ENCODE data around the gene MAP1LC3B2. TPM values are rescaled to one million over a fixed set of nuclear protein-coding genes. Genes with fewer than 3 reads are reported as not detected.

The MAP1LC3B2 gene
- total RNA-seq, 1 experiment from 2014 or later, result 2.2 TPM

DNA sequence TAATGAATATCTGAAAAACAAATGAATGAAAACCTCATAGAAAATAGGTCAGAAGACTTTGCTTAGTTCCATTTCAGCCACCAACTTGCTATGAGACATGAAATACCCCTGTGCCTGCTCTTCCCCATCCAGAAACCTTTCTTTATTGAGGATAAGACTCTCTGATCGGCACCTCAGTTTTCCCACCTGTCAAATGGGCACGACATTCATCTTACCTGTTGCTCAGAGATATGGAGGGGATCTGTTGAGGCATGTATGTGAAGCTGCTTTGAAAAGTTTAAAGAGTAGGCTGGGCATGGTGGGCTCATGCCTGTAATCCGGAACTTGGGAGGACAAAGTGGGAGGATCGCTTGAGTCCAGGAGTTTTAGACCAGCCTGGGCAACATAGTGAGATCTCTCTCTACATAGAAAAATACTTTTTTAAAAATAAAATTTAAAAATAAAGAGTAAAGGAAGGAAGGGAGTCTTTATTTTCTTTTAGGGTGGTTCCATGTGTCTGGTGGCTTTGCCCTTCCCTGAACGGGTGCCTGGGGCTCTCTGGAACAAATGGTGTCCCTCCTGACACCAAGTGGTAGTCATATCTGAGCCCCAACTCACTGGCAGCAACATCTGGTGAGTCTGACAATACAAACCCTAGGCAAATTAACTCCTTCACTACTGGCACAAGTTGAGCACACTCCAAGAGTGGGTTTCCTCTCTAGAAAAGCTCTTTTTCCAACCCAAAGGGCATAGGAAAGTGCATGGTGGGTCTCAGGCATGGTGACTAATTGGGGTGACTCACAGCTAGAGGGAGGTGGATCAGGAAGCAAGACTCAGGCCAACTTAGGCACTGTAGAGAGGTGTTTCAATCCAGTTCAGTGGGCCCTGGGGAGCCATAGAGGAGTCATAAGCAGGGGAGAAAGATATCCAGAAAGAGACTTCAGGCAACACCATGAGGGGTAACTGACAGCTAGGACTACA lies 42.1 kb downstream of the MAP1LC3B2 start:
- ChIA-PET POLR2A (no interaction called here), CTCF (interaction anchor here (0.6 to 3.0 kb wide), 6 partner anchors 72 to 618 kb away, joined by 3 to 20 read pairs (median 4); no protein-coding TSS in a partner anchor)
- peaks cover 57% of the 10 kb centered on the region for H3K4me1 Mint-ChIP-seq
- no peak overlapping the region for H3K27ac Mint-ChIP-seq
- H3K4me3 Mint-ChIP-seq, result no peak overlapping the region
- peaks cover under 1% of the 10 kb centered on the region; the same call in 1 of the 2 replicates for H3K36me3 Mint-ChIP-seq
- TF ChIP-seq, protein P1, sequence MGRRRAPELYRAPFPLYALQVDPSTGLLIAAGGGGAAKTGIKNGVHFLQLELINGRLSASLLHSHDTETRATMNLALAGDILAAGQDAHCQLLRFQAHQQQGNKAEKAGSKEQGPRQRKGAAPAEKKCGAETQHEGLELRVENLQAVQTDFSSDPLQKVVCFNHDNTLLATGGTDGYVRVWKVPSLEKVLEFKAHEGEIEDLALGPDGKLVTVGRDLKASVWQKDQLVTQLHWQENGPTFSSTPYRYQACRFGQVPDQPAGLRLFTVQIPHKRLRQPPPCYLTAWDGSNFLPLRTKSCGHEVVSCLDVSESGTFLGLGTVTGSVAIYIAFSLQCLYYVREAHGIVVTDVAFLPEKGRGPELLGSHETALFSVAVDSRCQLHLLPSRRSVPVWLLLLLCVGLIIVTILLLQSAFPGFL (CRISPR knock-in tag; IDR thresholded peaks at IDR 0.05; ENCODE audit: borderline replicate concordance), result no peak
- peak; percentile 52; the same call in 1 of the 2 replicates for TF ChIP-seq GTF2I (CRISPR knock-in tag; conservative IDR thresholded peaks at IDR 0.05)
- peaks cover under 1% of the 10 kb centered on the region; the same call in 1 of the 2 replicates for H3K9me3 Mint-ChIP-seq
- ATAC-seq, result no peak
- DNase-seq (ENCODE audit: low spot score), result no peak
- H3K27me3 Mint-ChIP-seq (ENCODE audit: low read depth), result no peaks in the 10 kb centered on the region

GRCh38 chr12:116601933-116602810 lies 43.0 kb downstream of the MAP1LC3B2 start:
- ATAC-seq (no peak), DNase-seq (ENCODE audit: low spot score) (no peak)
- ChIA-PET POLR2A (no interaction called here), CTCF (interaction anchor here (1.0 to 3.0 kb wide), 4 partner anchors 85 to 619 kb away, joined by 4 to 20 read pairs (median 6); no protein-coding TSS in a partner anchor)
- peaks cover 10% of the 10 kb centered on the region for H3K9me3 Mint-ChIP-seq
- TF ChIP-seq ETV6 (CRISPR knock-in tag; IDR thresholded peaks at IDR 0.05), result no peak
- no peak for TF ChIP-seq CBFB (CRISPR knock-in tag; IDR thresholded peaks at IDR 0.05; ENCODE audit: low read depth)
- no peak for TF ChIP-seq SMAD4 (CRISPR knock-in tag; IDR thresholded peaks at IDR 0.05)
- TF ChIP-seq TEAD1 (CRISPR knock-in tag; IDR thresholded peaks at IDR 0.05), result no peak
- no peak for TF ChIP-seq GABPB1 (CRISPR knock-in tag; IDR thresholded peaks at IDR 0.05)
- TF ChIP-seq, protein P2, sequence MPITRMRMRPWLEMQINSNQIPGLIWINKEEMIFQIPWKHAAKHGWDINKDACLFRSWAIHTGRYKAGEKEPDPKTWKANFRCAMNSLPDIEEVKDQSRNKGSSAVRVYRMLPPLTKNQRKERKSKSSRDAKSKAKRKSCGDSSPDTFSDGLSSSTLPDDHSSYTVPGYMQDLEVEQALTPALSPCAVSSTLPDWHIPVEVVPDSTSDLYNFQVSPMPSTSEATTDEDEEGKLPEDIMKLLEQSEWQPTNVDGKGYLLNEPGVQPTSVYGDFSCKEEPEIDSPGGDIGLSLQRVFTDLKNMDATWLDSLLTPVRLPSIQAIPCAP (CRISPR knock-in tag; IDR thresholded peaks at IDR 0.05), result no peak
- TF ChIP-seq JAZF1 (CRISPR knock-in tag; IDR thresholded peaks at IDR 0.05), result no peak
- H3K4me3 Mint-ChIP-seq, result no peak overlapping the region
- H3K4me1 Mint-ChIP-seq, result peaks cover 63% of the 10 kb centered on the region
- H3K36me3 Mint-ChIP-seq, result peaks cover 9% of the 10 kb centered on the region
- H3K27me3 Mint-ChIP-seq (ENCODE audit: low read depth), result no peaks in the 10 kb centered on the region
- H3K27ac Mint-ChIP-seq, result no peak overlapping the region

DNA sequence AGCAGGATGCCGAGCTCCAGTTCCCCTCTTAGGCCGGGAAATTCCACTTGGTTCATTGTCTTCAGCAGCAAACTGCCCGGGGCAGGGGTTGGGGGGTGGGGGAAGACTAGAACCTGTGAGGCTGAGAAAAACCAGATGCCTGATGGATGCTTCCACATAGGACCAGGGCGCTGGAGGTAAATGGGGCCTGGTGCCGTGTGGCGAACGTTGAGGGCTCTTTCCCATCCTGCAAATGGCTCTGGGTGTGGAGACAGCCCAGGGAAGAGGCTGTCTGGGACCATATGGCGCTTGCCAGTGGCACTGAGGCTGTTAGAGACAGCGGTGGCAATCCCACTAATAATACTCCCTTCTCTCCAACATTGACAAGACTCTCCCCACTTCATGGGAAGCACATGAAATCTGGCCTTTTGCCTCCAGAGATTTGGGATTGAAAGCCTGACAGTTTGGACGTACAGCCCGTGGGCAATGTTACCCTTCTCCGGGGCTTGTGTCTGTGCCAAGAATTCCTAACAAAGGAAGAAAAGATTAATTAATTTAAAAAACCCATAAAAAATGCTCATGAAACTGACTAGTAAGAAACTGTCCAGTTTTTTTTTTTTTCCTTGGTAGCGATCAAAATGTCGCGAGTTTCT lies 44.5 kb downstream of the MAP1LC3B2 start:
- Mint-ChIP-seq H3K4me3 (no peak overlapping the region), H3K4me1 (peaks cover 58% of the 10 kb centered on the region), H3K36me3 (peaks cover 12% of the 10 kb centered on the region), H3K27me3 (ENCODE audit: low read depth) (peaks cover 2% of the 10 kb centered on the region; the same call in 1 of the 2 replicates), H3K9me3 (peaks cover 14% of the 10 kb centered on the region), H3K27ac (no peak overlapping the region)
- ATAC-seq (no peak), DNase-seq (ENCODE audit: low spot score) (no peak)
- CTCF ChIA-PET, result interaction anchor here (2.5 to 3.0 kb wide), 2 partner anchors 84 to 94 kb away, joined by 7 to 20 read pairs; no protein-coding TSS in a partner anchor
- POLR2A ChIA-PET, result no interaction called here
- TF ChIP-seq EMX1 (CRISPR knock-in tag; IDR thresholded peaks at IDR 0.05) (no peak), OVOL2 (CRISPR knock-in tag; IDR thresholded peaks at IDR 0.05; ENCODE audit: borderline replicate concordance) (no peak), ZNF671 (CRISPR knock-in tag; IDR thresholded peaks at IDR 0.05) (no peak)
- TF ChIP-seq, protein P2 (CRISPR knock-in tag; IDR thresholded peaks at IDR 0.05), result no peak
- TF ChIP-seq, protein P3, sequence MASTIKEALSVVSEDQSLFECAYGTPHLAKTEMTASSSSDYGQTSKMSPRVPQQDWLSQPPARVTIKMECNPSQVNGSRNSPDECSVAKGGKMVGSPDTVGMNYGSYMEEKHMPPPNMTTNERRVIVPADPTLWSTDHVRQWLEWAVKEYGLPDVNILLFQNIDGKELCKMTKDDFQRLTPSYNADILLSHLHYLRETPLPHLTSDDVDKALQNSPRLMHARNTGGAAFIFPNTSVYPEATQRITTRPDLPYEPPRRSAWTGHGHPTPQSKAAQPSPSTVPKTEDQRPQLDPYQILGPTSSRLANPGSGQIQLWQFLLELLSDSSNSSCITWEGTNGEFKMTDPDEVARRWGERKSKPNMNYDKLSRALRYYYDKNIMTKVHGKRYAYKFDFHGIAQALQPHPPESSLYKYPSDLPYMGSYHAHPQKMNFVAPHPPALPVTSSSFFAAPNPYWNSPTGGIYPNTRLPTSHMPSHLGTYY (CRISPR knock-in tag; IDR thresholded peaks at IDR 0.05), result no peak
- TF ChIP-seq, protein P4, sequence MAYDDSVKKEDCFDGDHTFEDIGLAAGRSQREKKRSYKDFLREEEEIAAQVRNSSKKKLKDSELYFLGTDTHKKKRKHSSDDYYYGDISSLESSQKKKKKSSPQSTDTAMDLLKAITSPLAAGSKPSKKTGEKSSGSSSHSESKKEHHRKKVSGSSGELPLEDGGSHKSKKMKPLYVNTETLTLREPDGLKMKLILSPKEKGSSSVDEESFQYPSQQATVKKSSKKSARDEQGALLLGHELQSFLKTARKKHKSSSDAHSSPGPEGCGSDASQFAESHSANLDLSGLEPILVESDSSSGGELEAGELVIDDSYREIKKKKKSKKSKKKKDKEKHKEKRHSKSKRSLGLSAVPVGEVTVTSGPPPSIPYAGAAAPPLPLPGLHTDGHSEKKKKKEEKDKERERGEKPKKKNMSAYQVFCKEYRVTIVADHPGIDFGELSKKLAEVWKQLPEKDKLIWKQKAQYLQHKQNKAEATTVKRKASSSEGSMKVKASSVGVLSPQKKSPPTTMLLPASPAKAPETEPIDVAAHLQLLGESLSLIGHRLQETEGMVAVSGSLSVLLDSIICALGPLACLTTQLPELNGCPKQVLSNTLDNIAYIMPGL (CRISPR knock-in tag; IDR thresholded peaks at IDR 0.05), result no peak

Data from WTC11 (cell line).